Ammon's horn (tissue), 1 donor: Measurements from ENCODE around the gene MRPS27.

Experiments used
- DNase-seq: peaks from one replicate; pipeline ENCODE4 v3.0.0-alpha.2; 2016; ENCODE audit warnings: low spot score

MRPS27 gene

DNA sequence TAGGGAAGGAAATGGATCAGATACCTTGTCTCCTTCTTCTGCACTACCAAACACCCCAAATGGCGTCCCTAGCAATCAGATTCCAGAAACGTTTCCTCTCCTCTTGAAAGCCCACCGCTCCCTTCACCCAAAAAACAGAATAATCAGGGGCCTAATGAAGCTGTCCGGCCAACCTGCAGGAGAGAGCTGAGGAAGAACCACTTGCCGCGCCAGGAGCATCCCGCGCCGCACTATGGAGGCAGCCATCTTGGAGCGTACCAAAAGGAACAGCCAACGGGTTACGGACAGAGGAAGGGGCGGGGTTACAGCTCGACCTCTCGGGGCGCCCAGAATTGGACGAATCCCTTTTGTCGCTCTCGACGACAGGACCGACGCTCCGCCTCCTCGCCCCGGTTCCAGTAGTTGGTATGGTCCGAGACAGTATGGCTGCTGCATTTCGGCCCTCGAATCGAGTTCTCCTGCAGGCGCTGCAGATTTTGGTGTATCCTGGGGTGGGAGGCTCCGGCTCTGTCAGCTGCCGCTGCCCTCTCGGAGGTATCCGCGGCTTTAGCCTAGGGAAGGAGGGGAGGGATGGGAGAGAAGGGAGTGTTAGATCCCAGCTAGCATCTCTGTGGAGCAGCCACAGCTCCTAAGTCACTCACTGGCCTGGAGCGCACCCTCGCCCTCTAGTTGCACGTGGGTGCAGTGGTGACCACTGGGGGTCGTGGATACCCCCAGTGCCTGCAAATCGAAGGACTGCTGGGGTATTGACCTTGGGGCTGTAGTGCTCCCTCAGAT lies at the start of gene MRPS27, which contains the start of gene PTCD2:
Gene MRPS27, minus strand, starts transcription at position 265 of the 777 bp plus-strand sequence. Its CDS starts 19 bp downstream, at position 246.
Gene PTCD2, plus strand, starts transcription at position 398 of the 777 bp plus-strand sequence. Its CDS starts 10 bp downstream, at position 408.
- peak; percentile 99 for DNase-seq

- DNase-seq: no peak
Observed at GRCh38 chr5:72369711-72370110, 49.7 kb upstream of the MRPS27 start.

GRCh38 chr5:72369301-72369700 lies 49.3 kb upstream of the MRPS27 start:
- no peak for DNase-seq

DNA sequence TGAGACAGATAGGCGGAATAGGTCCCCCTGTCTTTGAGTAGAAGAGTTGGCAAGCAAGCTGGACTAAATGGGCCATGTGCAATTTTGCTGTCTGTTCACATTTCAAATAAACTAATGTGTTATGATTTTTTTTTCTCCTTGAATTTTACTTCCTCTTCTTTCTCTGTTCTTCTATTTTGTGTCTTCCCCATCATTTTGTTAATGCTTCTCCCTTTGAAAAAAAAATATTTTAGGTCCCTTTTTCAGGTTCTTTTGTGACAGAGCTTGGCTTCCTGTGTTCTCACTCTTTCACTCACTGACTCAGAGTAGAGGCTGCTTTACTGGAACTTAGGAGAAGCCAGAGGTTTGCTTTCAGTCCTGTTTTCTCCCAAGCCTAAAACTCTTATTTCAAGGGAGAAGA lies 48.2 kb upstream of the MRPS27 start:
- DNase-seq: no peak

DNA sequence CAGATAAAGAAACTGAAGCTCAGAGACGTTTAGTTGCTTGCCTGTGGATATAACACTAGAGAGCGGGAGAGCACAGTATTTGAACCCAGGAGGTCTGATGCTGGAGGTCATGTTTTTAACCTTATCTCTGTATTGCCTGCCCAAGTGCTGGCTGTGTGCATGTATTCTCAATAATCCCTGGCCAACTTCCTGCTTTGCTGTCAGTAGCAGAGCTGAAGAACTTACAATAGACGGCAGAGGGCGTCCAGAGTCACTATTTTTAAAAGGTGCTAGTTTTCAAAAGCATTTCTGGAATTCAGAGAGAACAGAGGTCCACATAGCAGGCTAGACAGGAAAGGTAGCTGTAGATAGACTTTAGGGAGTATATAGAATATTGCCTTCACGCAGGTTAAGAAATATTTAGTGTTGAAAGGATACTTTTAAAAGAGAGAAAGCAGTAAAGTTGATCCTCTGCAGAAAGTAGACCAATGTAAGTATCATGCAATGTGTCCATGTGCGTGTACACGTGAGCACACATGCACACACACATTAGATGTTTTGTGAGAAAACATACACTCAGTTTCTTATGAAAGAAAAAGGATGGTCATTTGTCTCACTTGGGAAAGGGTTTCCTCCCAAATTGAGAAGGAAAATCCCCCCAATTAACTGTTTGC lies 46.4 kb upstream of the MRPS27 start:
- peak; percentile 85 for DNase-seq

DNA sequence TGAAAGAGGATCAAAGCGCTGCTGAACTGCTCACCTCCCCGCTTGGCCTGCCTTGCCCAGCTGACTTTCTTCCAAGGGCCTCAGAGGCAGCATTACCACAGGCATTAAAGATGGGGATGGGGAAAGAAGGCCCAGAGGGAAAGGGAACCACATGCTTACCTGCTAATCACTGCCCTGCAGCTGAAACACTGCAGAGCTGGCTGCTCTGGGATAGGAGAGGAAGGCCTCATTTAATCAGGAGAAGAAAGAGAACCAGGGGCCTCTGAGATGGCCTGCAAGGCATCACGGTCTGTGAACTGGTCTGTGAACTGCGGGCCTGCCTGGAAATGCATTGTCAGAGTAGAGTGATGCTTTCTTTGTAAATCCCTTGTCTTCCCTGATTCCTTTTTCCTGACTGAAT lies 44.9 kb upstream of the MRPS27 start:
- DNase-seq: no peak

GRCh38 chr5:72364171-72364570 lies 44.1 kb upstream of the MRPS27 start:
- no peak for DNase-seq

GRCh38 chr5:72363166-72363802 lies 43.2 kb upstream of the MRPS27 start:
- no peak for DNase-seq

GRCh38 chr5:72359886-72360285 lies 39.8 kb upstream of the MRPS27 start:
- DNase-seq: no peak

DNA sequence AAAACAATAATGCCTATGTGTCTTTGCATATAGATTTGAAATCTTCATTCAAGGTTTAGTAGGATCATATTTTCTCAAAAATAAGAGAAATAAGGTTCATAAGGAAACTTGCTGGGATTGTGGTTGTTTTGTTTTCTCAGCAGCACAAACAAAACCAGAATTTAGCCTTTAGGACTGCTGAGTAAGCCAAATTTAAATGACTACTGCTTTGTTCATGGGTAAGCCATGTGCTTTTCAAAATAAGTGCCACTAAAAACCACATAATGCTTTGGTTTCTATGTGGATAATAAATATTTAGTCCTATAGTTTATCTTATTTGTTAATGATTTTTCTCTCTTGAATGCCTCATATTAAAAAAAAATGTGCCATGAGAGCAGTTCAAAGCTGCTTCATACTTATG lies 38.9 kb upstream of the MRPS27 start:
- DNase-seq: no peak

DNA sequence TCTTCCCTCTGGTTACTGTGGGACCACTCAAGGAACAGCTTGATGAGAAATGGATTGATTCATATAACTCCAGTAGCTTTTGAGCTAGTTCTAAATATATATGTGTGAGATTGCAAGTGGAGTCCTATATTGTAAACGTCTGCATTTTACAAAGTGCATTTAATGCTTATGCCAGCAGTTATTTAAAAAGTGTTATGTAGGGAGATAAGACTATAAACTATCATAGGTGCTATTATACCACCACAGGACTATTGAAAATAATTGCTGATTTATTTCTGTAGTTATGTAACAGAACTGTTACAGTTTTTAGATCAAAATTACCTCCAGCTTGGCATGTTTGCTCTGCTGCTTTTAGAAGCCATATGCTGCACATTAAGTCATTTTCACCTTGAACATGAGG lies 36.3 kb upstream of the MRPS27 start:
- no peak for DNase-seq

GRCh38 chr5:72355706-72356299 lies 35.8 kb upstream of the MRPS27 start:
- peak; percentile 81 for DNase-seq

GRCh38 chr5:72353046-72353445 lies 33.0 kb upstream of the MRPS27 start:
- no peak for DNase-seq

- no peak for DNase-seq
Observed at GRCh38 chr5:72352616-72353015, 32.6 kb upstream of the MRPS27 start.

DNA sequence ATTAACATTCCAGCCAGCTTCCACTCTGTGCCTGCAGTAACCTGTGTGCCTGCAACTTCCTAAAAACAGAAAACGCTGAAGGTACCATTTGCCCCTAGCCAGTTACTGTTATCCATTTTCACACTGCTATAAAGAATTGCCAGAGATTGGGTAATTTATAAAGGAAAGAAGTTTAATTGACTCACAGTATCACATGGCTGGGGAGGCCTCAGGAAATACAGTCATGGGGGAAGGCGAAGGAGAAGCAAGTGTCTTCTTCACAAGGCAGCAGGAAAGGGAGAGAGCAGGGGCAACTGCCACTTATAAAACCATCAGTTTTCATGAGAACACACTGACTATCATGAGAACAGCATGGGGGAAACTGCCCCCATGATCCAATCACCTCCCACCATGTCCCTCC lies 31.3 kb upstream of the MRPS27 start:
- DNase-seq: no peak

- DNase-seq: no peak
Observed at GRCh38 chr5:72347801-72348308, 27.8 kb upstream of the MRPS27 start.

- no peak for DNase-seq
Observed at GRCh38 chr5:72346398-72346797, 26.4 kb upstream of the MRPS27 start.

DNA sequence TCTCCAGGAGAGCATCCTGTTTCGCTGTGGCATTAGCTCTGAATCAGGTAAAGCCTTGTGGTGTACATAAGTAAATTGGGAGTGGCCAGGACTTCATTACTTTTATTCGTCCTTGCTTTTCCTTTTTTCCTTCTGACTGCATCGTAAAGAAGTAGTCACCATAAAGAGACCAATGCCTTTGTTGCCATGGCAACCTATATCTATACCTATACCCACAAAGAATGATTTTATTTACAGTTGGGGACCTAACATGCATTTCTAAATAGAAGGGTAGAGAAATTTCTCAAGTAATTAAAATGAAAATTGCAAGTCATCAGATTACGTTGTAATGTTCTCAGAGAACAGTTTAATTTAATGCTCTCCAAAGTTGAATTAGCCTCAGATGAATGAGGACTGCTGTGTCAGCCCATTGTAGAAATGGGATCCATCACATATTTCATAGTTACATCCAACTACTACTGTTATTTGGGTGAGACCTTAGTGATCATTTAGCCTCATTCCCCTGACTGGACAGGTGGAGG lies 18.7 kb upstream of the MRPS27 start:
- DNase-seq: no peak

GRCh38 chr5:72337159-72337558 lies 17.1 kb upstream of the MRPS27 start:
- DNase-seq: no peak

DNA sequence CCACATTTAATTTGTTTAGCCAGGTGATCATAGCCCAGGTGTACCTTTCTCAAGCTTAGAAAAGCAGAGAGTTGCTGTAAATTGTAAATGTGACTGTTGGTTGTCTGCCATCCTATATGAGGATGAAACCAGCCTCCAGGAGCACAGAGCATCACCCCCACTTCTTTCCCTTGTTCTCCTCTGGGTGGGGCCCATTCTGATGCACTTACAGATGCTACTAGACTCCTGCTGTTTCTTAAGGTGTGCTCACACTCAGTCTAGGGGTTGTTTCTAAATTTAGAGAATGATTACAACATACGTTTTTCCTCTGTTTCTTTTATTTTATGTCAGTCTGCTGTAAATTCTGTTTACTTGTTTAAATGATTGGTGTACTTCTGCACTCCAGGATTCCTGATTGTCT lies 10.7 kb upstream of the MRPS27 start:
- DNase-seq: no peak

- DNase-seq: peak; percentile 88
Observed at GRCh38 chr5:72328172-72328571, 8.1 kb upstream of the MRPS27 start.

DNA sequence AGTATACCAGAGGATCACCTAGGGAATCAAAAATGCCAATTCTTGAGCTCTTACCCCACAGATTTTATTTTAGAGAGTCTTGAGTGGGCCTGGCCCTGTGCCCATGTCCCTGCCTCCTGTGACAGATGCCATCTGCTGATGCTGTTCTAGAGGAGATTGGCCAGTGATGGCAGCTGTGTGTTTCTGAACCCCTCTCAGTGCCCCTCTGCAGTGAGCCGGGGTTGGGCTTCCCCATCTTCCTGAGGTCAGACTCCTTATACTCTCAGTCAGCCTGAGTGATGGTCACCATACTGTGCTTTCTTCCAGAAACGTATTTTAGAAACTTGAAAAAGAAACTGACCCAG lies 6.2 kb upstream of the MRPS27 start:
- no peak for DNase-seq
